KG1 (cell line): ENCODE data around the gene POU2AF1.
"Not testable (repeated sequence)": the region's sequence is repeated elsewhere in the genome, so short reads cannot be mapped to it uniquely, and the experiment has no call there.

ENCODE experiments used
- DNase-seq: peaks from one replicate; lab custom pipeline; 2025; lab: John Stamatoyannopoulos, UW

Gene POU2AF1

GRCh38 chr11:111344032-111344431 is 35.0 kb downstream of the POU2AF1 start:
- DNase-seq, result no peak

DNA sequence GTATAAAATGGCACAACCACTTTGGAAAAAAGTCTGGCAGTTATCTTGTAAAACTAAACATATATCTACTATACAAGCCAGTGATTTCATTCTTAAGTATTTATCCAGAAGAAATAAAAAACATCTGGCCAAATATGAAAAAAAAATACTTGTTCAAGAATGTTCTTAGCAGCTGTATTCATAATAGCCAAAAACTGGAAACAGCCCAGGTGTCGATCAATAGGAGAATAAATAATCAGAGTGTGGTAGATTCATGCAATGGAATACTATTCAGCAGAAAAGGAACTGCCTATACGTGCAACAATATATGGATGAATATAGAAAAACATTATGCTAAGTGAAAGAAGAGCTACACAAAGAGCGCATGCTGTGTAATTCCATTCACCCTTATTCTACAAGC is 36.7 kb downstream of the POU2AF1 start:
- no peak for DNase-seq

DNA sequence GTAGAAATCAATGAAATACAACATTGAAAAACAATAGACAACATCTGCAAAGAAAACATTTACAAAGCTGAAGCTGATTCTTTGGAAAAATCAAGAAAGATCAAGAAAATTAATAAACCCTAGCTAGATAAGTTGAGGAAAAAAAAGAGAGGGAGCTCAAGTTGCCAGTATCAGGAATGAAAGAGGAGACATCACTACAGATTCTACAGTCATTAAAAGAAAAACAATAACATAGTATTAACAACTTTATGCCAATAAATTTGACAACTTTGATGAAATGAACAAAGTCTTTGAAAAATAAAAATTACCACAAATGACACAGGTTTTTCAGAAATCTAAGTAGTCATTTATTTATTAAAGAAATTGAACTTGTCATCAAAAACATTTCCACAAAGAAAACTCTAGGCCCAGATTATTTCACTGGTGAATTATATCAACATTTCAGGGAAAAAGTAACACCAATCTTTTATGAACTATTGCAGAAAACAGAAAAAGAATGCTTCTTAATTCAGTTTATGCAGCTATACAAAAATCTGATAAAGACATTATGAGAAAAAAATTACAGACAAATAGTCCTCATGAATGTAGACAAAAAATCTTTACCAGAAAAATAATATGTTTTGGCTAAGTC is 39.2 kb downstream of the POU2AF1 start:
- no peak for DNase-seq

- DNase-seq, result no peak
Measured at GRCh38 chr11:111336582-111337256, 42.4 kb downstream of the POU2AF1 start.

DNA sequence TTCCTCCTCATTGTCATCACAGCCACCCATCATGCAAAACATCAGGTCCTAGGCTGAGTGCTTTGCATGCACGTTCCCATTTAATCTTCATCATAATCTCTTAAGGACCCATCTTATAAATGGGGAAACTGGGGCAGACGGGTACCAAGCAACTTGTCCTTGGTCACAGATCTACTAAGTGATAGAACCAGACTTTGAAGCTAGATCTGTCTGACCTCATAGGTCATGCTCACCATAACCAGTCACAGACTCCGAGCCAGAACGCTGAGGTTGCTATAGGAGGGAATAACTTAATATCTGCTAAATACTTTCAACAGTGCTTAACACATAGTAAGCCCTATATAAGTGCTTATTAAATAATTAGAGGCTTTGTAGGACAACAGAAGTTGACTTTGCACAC is 43.0 kb downstream of the POU2AF1 start:
- no peak for DNase-seq

GRCh38 chr11:111335549-111335948 is 43.5 kb downstream of the POU2AF1 start:
- DNase-seq, result no peak

DNA sequence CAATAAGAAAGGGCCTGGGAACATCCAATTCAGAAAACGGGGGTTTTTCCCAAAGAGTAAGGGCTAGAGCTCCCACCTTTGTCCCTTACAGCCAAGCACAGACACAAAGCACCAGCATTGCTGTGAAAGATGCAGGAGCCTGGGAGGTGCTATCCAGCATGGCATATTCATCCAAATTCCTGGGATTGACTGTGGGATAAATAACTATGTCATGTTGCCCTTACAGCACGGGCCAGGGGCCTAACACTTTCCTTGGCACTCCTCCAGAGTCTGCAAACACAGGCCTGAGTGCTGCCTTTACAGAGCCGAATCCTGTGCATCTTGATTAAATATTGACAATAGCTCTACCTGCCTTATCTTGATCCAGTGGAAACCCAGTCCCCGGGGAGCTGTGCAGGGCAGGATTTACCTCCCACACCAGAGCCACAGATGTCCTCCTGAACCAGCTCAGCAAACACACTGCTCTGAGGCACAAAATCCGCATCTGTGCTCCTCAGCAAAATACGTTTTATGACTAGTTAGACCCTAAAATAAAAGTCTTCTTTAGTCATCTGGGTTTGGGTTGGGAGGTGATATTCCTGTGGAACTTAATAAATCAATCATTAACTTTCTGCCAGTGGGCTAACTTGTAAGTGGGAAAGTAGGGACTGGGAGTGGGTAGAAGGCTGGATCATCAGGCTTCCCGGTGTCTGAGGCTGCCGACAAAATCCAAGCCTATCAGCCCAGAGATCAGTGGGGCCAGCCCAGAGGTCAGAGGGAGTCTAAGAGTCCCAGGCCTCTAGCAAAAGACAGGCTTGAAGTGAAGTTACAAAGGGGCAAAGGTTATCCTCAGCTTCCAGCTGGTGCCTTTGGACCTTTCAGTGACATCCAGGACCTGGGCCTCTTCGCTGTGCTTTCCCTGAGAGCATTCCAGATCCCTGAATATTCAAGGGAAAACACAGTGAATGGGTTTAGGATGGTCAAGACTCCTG is 44.3 kb downstream of the POU2AF1 start:
- no peak for DNase-seq

DNA sequence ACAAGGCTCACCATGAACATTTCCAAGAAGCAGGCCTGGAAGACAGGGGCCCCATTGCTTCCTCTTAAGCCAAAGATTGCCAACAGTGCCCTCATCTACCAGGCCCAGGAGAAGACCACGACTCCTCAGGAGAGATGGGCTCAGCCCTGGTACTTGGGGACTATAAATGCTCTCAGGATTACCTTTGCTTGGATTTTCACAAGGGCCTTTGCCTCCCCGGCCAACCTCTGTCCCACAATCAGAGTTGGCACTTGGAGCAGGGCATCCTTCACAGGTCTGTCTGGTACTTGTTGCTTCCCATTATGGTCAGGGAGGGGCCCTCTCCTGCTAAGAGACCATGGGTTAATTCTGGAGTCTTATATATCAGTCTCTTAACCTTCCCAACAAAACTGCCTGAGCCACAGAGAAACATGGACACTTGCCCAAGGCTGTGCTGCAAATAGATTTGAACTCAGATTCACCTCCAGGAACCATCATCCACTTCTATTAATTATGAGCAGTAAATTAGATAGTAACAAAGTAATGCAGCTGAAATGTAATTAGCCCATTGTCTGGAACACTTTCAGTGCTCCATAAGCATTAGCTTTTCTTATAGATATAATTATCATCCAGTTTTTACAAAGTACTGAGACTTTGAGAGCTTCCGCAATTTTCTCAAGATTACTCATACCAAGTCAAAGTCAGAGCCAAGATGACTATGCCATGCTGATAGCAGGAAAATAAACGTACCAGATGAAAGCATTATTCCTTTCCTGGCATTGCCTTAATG is 47.2 kb downstream of the POU2AF1 start:
- DNase-seq, result no peak

DNA sequence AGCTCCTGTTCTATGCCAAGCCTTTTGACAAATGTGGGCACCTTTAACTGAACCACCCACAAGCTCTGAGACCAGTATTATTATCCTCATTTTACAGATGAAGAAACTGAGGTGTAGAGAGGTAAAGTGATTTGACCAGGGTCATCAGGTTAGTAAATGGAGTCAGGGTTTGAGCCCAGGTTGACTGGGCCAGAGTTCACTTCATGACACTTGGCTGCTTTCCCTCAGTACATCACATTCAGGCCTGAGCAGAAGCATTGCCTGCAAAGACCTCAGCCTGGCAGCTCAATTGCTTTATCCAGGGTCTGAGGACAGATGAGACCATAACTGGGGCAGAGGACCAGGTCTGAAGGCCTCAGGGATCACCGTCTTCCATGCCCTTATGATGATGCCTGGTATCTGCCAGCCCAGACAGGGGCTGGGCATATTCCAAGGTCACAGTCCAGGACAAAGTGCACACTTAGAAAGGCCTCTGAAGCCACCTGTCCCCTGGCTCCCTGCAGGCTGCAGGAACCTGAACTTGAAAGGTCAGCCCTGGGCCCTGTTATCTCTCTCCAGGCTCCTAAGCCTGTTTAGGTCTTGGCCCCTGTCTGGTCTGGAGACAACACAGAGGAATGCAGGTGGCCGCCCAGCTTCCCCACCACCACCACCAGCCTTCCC is 48.7 kb downstream of the POU2AF1 start:
- no peak for DNase-seq

- no peak for DNase-seq
Measured at GRCh38 chr11:111329306-111330204, 49.5 kb downstream of the POU2AF1 start.

- no peak for DNase-seq
Measured at GRCh38 chr11:111327908-111328624, 51.0 kb downstream of the POU2AF1 start.

DNA sequence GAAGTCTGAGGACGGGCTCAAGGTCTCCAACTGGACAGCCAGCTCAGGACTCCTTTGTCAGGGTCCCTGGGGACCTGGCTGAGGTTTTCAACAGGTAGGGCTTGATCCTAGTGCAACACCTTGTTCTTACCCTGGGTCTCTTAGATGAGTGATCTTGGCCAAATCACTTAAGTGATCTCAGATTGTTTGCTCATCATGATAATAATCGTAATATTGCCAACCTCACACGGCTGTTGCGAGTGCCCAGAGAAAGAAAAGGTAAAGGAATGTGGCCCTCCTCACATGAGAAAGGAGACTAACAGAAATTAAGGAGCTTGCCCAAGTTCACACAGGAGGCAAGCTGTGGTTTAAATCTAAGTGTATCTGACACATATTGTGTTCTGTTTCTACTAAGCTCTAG is 52.3 kb downstream of the POU2AF1 start:
- DNase-seq, result no peak

- no peak for DNase-seq
Measured at GRCh38 chr11:111325259-111325658, 53.8 kb downstream of the POU2AF1 start.

- no peak for DNase-seq
Measured at GRCh38 chr11:111324277-111324720, 54.8 kb downstream of the POU2AF1 start.

GRCh38 chr11:111322534-111322933 is 56.5 kb downstream of the POU2AF1 start:
- no peak for DNase-seq

DNA sequence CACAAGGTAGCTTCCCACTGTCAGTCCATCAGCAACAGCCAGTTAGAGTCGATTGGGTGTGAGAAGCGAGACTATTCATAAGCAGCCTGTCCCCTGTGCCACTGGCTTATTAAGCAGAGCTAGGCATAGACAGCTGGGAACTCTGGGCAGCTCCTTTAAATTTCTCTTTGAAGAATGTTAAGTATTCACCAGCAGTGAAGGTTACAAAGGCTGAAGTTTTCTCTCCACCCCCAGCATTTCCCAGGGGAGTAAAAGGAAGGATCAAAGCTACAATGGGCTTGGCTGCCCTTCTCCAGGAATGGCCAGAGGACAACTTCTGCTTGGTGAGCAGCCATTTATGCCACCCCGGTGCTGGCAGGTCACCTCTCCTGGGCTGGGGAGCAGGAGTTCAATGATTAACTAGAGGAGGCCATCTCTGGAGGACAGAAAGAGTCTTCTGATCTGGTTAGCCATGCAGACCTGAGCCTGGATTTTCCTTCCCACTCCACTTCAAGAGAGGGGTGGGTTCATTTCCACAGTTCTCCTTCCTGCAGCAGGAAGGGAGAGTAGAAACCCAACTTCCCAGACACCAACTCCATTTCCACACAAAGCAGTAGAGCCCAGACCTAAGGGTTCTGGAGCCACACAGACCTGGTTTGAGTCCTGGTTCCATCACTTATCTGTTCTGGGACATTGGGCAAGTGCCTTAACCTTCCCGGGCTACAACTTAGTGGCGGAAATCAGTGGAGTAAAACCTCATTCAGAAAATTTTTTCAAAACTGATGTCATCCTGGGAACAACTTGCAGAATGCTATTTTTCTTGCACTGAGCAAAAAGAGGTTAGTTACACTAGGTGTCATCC is 58.1 kb downstream of the POU2AF1 start:
- no peak for DNase-seq

- not testable (repeated sequence) for DNase-seq
Measured at GRCh38 chr11:111320199-111320598, 58.9 kb downstream of the POU2AF1 start.

DNA sequence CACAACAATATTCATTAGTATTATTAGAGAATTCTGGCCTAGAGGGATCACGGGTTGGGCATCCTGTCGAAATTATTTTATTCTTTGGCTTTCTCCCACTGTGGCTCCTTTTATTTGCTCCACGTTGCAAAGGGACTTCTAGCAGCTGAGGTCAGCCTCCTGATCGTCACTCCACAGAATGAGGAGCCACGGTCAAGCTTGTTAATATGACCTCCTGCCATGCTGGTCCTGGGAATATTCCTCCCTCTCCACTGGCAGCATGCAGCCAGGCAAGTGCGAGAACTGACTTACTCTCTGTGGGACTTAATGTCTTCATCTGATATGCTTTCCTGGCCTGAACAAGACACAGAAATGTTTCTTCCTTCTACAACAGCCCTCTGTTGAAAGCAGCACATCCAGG is 59.8 kb downstream of the POU2AF1 start:
- no peak for DNase-seq

- DNase-seq, result no peak
Measured at GRCh38 chr11:111312076-111312475, 67.0 kb downstream of the POU2AF1 start.
